Astrocyte (in vitro differentiated cells and primary cell): ENCODE measurements around the gene LAIR2.
"Not testable (repeated sequence)": the region's sequence is repeated elsewhere in the genome, so short reads cannot be mapped to it uniquely, and the experiment has no call there.

ENCODE experiments used
- CTCF ChIP-seq: IDR thresholded peaks from 2 replicates; pipeline ENCODE4 v1.5.1; 2011; ENCODE audit warnings: low read depth, mild to moderate bottlenecking, inconsistent platforms, low read length, moderate library complexity; ENCODE audit not compliant: insufficient read depth
- EZH2 ChIP-seq: IDR thresholded peaks from 2 replicates; pipeline ENCODE4 v1.6.1; 2012; ENCODE audit warnings: mild to moderate bottlenecking, low read length, inconsistent platforms; ENCODE audit not compliant: insufficient read depth

- not testable (repeated sequence) for TF ChIP-seq CTCF, EZH2
These were observed 36.5 kb upstream of the LAIR2 start for GRCh38 chr19:54466110-54466480.
